BLaER1 (cell line): ENCODE results near the gene POP7.
"Not testable (repeated sequence)": the region's sequence is repeated elsewhere in the genome, so short reads cannot be mapped to it uniquely, and the experiment has no call there.

Source experiments
- H3K27ac ChIP-seq: shearing (Covaris generic); formaldehyde crosslinking; 2 replicates; pipeline ENCODE4 v1.8.1; 2022
- H3K27me3 ChIP-seq: shearing (Covaris generic); formaldehyde crosslinking; 2 replicates; pipeline ENCODE4 v1.8.1; 2022
- H3K36me3 ChIP-seq: shearing (Covaris generic); formaldehyde crosslinking; 2 replicates; pipeline ENCODE4 v1.8.1; 2022
- H3K4me1 ChIP-seq: shearing (Covaris generic); formaldehyde crosslinking; 2 replicates; pipeline ENCODE4 v1.8.1; 2022
- H3K4me2 ChIP-seq: shearing (Covaris generic); formaldehyde crosslinking; 2 replicates; pipeline ENCODE4 v1.8.1; 2022
- H3K4me3 ChIP-seq: shearing (Covaris generic); formaldehyde crosslinking; 2 replicates; pipeline ENCODE4 v1.8.1; 2022
- H3K9ac ChIP-seq: shearing (Covaris generic); formaldehyde crosslinking; 2 replicates; pipeline ENCODE4 v1.8.1; 2022
- H3K9me3 ChIP-seq: shearing (Covaris generic); formaldehyde crosslinking; 2 replicates; pipeline ENCODE4 v1.8.1; 2022
- H4K20me1 ChIP-seq: shearing (Covaris generic); formaldehyde crosslinking; 2 replicates; pipeline ENCODE4 v1.8.1; 2022
- Cebpa-rat ChIP-seq: shearing (Covaris generic); IDR thresholded peaks from 2 replicates; pipeline ENCODE4 v1.8.1; 2022

The POP7 gene

DNA sequence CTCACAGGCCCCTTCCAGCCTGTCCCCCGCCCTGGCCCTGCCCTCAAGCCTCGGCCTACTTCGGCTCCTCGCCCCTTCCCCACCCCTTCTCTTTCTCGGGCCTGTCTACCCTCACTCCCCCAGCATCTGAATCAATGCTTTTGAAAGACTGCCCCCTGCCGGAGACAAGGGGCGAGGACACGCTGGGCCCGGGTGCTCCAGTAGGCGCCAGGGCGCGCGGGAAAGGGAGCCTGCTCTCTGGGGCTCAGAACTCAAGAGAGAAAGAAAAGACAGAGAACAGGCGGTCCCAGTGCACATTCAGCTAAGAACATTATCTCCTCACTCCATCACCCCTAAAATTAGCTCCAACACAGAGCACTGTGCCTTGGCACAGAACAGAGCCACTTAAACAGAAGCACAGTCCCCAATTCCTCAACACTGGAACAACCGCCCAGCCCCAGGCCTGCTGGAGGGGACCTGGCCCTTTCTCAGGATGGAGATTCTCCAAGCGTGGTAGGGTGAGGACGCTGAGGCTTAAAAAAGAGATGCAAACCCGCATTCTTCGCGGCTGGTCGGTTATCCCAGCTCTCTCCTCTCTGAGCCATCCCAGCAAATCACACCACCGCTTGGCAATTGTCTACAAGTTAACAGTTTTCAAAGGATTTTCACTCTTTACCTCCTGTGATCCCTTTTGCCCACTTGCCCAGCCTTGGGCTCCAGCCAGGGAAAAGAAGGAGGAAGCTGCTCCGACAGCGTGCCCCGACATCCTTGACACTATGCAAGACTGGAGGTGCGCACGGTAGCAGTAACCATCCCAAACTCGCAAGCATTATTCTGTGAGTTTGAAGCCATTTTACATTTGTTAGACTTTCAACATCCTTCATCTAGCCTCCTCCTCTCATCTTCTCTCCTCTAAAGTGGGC lies 14.0 kb upstream of the POP7 start:
- H3K27ac ChIP-seq = peak overlapping the region; percentile 97; the same call in 1 of the 2 replicates
- H3K36me3 ChIP-seq = peaks cover 28% of the 10 kb centered on the region
- H3K4me1 ChIP-seq = peaks cover 69% of the 10 kb centered on the region
- H3K27me3 ChIP-seq = no peaks in the 10 kb centered on the region
- peak overlapping the region; percentile 99 for H3K9ac ChIP-seq
- TF ChIP-seq Cebpa-rat = no peak
- peaks cover 68% of the 10 kb centered on the region for H4K20me1 ChIP-seq
- peak overlapping the region; percentile 100 for H3K4me3 ChIP-seq
- peak overlapping the region; percentile 91 for H3K4me2 ChIP-seq
- no peaks in the 10 kb centered on the region for H3K9me3 ChIP-seq

- peaks cover 22% of the 10 kb centered on the region for H3K36me3 ChIP-seq
- H4K20me1 ChIP-seq = peaks cover 62% of the 10 kb centered on the region
- peak overlapping the region; percentile 97; the same call in 1 of the 2 replicates for H3K27ac ChIP-seq
- TF ChIP-seq Cebpa-rat = no peak
- H3K9ac ChIP-seq = peak overlapping the region; percentile 99
- H3K4me3 ChIP-seq = peak overlapping the region; percentile 100
- peaks cover 69% of the 10 kb centered on the region for H3K4me1 ChIP-seq
- H3K27me3 ChIP-seq = no peaks in the 10 kb centered on the region
- no peaks in the 10 kb centered on the region for H3K9me3 ChIP-seq
- H3K4me2 ChIP-seq = peak overlapping the region; percentile 91
Observed at GRCh38 chr7:100692578-100692961, 13.4 kb upstream of the POP7 start.

GRCh38 chr7:100693312-100694097 lies 12.4 kb upstream of the POP7 start:
- H4K20me1 ChIP-seq = peaks cover 52% of the 10 kb centered on the region
- no peaks in the 10 kb centered on the region for H3K27me3 ChIP-seq
- peaks cover 12% of the 10 kb centered on the region for H3K36me3 ChIP-seq
- peak overlapping the region; percentile 91 for H3K4me2 ChIP-seq
- peak overlapping the region; percentile 99 for H3K9ac ChIP-seq
- peak overlapping the region; percentile 100 for H3K4me3 ChIP-seq
- peaks cover 60% of the 10 kb centered on the region for H3K4me1 ChIP-seq
- no peaks in the 10 kb centered on the region for H3K9me3 ChIP-seq
- no peak for TF ChIP-seq Cebpa-rat
- peak overlapping the region; percentile 97 for H3K27ac ChIP-seq

DNA sequence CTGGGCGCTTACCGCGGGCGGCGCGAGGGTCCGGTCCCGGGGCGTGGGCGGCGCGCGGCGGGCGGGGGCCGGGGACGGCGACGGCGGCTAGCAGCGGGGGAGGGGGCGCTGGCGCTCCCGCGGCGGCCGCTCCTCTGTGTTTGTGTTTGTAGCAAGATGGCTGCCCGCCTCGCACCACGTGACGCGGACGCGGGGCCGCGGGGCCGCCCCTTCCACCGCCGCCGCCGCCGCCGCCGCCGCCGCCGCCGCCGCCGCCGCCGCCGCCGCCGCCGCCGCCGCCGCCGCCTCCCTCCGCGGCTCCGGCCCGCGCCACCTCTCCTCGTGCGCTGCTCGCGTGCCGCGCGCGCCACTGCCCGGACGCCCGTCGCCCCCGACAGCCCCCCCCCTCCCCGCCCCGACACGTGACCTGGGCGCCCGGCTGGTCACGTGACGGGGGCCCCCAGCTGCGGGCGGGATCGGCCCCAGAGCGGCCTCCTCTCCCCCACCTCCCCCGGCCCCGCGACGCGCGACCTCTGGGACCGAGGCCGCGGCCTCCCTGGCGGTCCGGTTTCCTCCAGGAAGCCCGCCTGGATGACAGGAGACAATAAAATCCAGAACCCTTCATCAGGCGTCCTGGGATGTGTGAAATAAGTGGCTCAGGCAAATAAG lies 11.7 kb upstream of the POP7 start, which contains the start of gene GIGYF1:
Gene GIGYF1 (minus strand): TSS at position 153 of the 648 bp plus-strand sequence. CDS start 6,012 bp downstream, outside the sequence.
- Histone ChIP-seq H3K27me3 (no peaks in the 10 kb centered on the region), H4K20me1 (peaks cover 45% of the 10 kb centered on the region), H3K4me1 (peaks cover 53% of the 10 kb centered on the region), H3K4me3 (peak within 1 kb of the TSS; percentile 100), H3K36me3 (peaks cover 5% of the 10 kb centered on the region; the same call in 1 of the 2 replicates), H3K27ac (peak within 1 kb of the TSS; percentile 97), H3K9ac (peak within 1 kb of the TSS; percentile 99), H3K9me3 (no peaks in the 10 kb centered on the region), H3K4me2 (peak within 1 kb of the TSS; percentile 91)
- TF ChIP-seq Cebpa-rat = no peak

- Histone ChIP-seq H3K4me1 (peaks cover 37% of the 10 kb centered on the region), H4K20me1 (peaks cover 26% of the 10 kb centered on the region), H3K4me3 (no peak overlapping the region), H3K9ac (no peak overlapping the region), H3K4me2 (no peak overlapping the region), H3K9me3 (no peaks in the 10 kb centered on the region), H3K36me3 (peaks cover 1% of the 10 kb centered on the region; the same call in 1 of the 2 replicates), H3K27ac (no peak overlapping the region), H3K27me3 (no peaks in the 10 kb centered on the region)
- no peak for TF ChIP-seq Cebpa-rat
Observed at GRCh38 chr7:100696123-100696521, 9.8 kb upstream of the POP7 start.

DNA sequence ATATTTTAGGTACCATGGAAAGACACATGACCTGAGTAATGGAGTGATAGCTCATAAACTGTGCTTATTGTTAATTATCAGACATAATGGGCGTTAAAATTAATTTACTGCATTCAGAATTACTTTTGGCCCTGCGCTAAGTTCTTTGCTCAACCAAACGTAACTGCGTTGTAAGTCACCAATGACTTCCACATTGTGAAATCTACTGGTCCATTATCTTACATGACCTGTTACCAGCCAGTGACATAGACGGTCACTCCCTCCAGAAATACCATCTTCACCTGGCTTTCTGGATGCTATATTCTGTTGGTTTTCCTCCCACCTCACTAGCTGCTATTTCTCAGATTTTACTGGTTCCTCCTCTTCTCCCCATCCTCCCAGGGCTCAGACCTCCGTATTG lies 6.9 kb upstream of the POP7 start:
- H3K4me1 ChIP-seq = peaks cover 21% of the 10 kb centered on the region
- H3K27me3 ChIP-seq = no peaks in the 10 kb centered on the region
- H3K36me3 ChIP-seq = no peaks in the 10 kb centered on the region
- no peak overlapping the region for H3K9ac ChIP-seq
- H4K20me1 ChIP-seq = no peaks in the 10 kb centered on the region
- no peaks in the 10 kb centered on the region for H3K9me3 ChIP-seq
- H3K4me2 ChIP-seq = no peak overlapping the region
- no peak overlapping the region for H3K4me3 ChIP-seq
- no peak for TF ChIP-seq Cebpa-rat
- H3K27ac ChIP-seq = no peak overlapping the region

DNA sequence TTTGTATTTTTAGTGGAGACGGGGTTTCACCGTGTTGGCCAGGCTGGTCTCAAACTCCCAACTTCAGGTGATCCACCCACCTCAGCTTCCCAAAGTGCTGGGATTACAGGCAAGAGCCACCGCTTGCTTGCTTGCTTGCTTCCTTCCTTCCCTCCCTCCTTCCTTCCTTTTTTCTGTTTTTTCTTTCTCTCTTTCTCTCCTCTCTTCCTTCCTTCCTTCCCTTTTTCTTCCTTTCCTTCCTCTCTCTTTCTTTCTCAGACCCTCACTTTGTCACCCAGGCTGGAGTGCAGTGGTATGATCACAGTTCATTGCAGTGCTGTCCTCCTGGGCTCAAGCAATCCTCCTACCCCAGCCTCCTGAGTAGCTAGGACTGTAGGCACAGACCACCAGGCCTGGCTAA lies 4.8 kb upstream of the POP7 start:
- not testable (repeated sequence) for H3K9me3 ChIP-seq, H3K4me3 ChIP-seq, H3K27me3 ChIP-seq, H4K20me1 ChIP-seq, H3K36me3 ChIP-seq, H3K9ac ChIP-seq, H3K27ac ChIP-seq
- H3K4me1 ChIP-seq = peaks cover 13% of the 10 kb centered on the region
- peak overlapping the region; percentile 24 for H3K4me2 ChIP-seq

- Histone ChIP-seq H3K9ac (peak overlapping the region; percentile 97), H3K27ac (peak overlapping the region; percentile 95), H3K4me1 (peaks cover 44% of the 10 kb centered on the region), H3K4me2 (peak overlapping the region; percentile 100), H4K20me1 (peaks cover 16% of the 10 kb centered on the region), H3K4me3 (peak overlapping the region; percentile 92), H3K9me3 (no peaks in the 10 kb centered on the region), H3K36me3 (peaks cover 24% of the 10 kb centered on the region), H3K27me3 (no peaks in the 10 kb centered on the region)
- TF ChIP-seq Cebpa-rat = no peak
Observed at GRCh38 chr7:100705320-100705752, 585 bp upstream of the POP7 start.

- Histone ChIP-seq H3K36me3 (peaks cover 24% of the 10 kb centered on the region), H3K9ac (peak overlapping the region; percentile 97), H3K4me3 (peak overlapping the region; percentile 92), H3K9me3 (no peaks in the 10 kb centered on the region), H3K4me1 (peaks cover 37% of the 10 kb centered on the region), H3K27ac (peak overlapping the region; percentile 95), H3K4me2 (peak overlapping the region; percentile 100), H4K20me1 (peaks cover 16% of the 10 kb centered on the region), H3K27me3 (no peaks in the 10 kb centered on the region)
- no peak for TF ChIP-seq Cebpa-rat
Observed at GRCh38 chr7:100706672-100707311, 871 bp downstream of the POP7 start.
